HEK293 (cell line): Measurements from ENCODE around the gene RPEL1.

Source experiments
- YY1 ChIP-seq: fragments of 450-650 bp; formaldehyde crosslinking; IDR thresholded peaks from 2 replicates; pipeline ENCODE4 v1.5.1; 2018; ENCODE audit warnings: missing biosample characterization, missing genetic modification characterization
- ZNF292 ChIP-seq: fragments of 450-650 bp; formaldehyde crosslinking; IDR thresholded peaks from 2 replicates; pipeline ENCODE4 v1.5.1; 2016; ENCODE audit warnings: low read depth, missing biosample characterization, missing genetic modification characterization, borderline replicate concordance
- ZNF707 ChIP-seq: fragments of 450-650 bp; formaldehyde crosslinking; IDR thresholded peaks from 2 replicates; pipeline ENCODE4 v1.5.1; 2016; ENCODE audit warnings: missing biosample characterization, missing genetic modification characterization

DNA sequence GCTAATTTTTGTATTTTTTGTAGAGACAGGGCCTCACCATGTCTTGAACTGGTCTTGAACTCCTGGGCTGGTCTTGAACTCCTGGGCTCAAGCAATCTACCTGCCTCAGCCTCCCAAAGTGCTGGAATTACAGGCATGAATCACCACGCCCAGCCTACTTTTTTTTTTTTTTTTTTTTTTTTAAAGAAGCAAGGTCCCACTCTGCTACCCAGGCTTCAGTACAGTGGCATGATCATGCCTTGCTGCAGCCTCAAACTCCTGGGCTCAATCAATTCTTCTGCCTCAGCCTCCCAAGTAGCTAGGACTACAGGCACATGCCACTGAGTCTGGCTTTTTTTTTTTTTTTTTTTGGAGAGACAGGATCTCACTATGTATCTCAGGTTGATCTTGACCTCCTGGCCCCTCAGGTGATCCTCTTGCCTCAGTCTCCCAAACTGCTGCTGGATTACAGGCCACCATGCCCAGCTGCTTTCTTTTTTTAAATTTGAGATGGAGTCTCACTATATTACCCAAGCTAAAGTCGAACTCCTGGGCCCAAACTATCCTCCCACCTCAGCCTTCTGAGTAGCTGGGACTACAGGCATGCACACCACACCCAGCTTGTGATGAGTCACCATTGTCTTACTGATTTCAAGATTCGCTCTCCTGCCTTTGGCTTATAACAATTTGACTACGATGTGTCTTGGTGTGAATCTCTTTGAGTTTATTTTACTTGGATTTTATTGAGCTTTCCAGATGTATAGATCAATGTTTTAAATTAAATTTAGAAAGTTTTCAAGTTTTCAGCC, 9.0 kb downstream of the RPEL1 start:
- TF ChIP-seq ZNF292 (tag by site-specific recombination) (no peak), YY1 (no peak), ZNF707 (tag by site-specific recombination) (no peak)
